ENCODE results near the gene HAND1. TPM values are rescaled to one million over a fixed set of nuclear protein-coding genes. Genes with fewer than 3 reads are reported as not detected.

The HAND1 gene
- total RNA-seq, 1 donor from 2014 or later: 0.21 TPM

DNA sequence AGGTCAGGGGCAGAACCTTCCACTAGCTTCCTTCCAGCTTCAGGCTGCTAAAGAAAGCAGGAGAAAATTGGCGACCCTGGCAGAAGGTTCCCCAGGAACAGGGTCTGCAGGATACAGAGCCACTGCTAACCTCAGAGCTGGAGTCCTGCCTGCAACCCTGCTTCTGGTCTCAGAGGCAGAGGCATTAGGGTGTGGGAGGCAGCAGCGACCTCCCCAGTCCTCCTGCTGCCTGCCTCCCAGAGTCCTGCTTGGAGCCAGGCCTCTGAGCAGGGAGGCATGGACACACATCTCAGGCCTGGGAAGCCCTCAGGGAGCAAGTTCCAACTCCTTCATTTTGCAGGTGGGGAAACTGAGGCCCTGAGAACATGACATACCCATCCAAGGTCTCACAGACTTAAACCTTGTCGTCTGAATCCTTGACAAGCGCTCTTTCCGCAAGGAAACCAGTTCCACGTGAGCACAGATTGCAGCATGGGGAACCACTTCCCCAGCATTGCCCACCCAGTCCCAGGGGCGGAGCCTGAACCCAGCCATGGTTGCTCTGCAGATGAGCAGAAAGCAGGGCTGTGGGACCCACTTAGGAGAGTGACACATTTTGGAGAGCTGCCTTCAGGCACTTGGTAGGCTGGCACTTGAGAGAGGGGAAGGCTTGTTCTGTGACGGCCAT, 28.2 kb upstream of the HAND1 start:
- ATAC-seq: no peak
- no peaks in the 10 kb centered on the region for H3K27me3 ChIP-seq (ENCODE audit: low read depth)
- H3K4me3 ChIP-seq: no peak overlapping the region
- H3K27ac ChIP-seq: no peak overlapping the region
- H3K36me3 ChIP-seq: no peaks in the 10 kb centered on the region
- H3K9me3 ChIP-seq: no peaks in the 10 kb centered on the region
- TF ChIP-seq, protein P1, sequence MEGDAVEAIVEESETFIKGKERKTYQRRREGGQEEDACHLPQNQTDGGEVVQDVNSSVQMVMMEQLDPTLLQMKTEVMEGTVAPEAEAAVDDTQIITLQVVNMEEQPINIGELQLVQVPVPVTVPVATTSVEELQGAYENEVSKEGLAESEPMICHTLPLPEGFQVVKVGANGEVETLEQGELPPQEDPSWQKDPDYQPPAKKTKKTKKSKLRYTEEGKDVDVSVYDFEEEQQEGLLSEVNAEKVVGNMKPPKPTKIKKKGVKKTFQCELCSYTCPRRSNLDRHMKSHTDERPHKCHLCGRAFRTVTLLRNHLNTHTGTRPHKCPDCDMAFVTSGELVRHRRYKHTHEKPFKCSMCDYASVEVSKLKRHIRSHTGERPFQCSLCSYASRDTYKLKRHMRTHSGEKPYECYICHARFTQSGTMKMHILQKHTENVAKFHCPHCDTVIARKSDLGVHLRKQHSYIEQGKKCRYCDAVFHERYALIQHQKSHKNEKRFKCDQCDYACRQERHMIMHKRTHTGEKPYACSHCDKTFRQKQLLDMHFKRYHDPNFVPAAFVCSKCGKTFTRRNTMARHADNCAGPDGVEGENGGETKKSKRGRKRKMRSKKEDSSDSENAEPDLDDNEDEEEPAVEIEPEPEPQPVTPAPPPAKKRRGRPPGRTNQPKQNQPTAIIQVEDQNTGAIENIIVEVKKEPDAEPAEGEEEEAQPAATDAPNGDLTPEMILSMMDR (IDR thresholded peaks at IDR 0.05): no peak
- no peak for DNase-seq
- no peaks in the 10 kb centered on the region for H3K4me1 ChIP-seq
- intact Hi-C loops (cut with DNase I): no loop called here

DNA sequence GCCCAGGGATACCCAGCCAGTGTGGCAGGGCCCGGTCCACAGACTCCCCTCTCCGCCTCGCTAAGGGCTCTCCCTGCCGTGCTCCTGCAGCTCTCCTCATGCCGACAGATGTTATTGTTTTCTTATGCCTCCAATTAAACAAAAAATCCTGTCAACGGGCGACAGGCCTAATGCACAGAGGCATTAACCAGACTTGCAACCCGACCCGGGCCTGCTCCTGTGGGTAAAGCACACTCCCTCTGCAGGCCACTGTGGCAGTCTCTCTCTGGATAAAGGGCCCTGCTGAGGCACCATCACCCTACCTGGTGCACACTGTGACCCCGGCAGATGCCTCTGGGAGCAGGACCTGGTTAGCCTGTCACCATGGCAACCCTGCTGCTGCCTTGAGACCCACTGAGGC, 27.5 kb upstream of the HAND1 start:
- H3K27ac ChIP-seq: no peak overlapping the region
- no peaks in the 10 kb centered on the region for H3K36me3 ChIP-seq
- DNase-seq: no peak
- TF ChIP-seq, protein P1 (IDR thresholded peaks at IDR 0.05): no peak
- intact Hi-C loops (cut with DNase I): no loop called here
- no peaks in the 10 kb centered on the region for H3K4me1 ChIP-seq
- H3K9me3 ChIP-seq: no peaks in the 10 kb centered on the region
- no peak overlapping the region for H3K4me3 ChIP-seq
- H3K27me3 ChIP-seq (ENCODE audit: low read depth): no peaks in the 10 kb centered on the region
- no peak for ATAC-seq

DNA sequence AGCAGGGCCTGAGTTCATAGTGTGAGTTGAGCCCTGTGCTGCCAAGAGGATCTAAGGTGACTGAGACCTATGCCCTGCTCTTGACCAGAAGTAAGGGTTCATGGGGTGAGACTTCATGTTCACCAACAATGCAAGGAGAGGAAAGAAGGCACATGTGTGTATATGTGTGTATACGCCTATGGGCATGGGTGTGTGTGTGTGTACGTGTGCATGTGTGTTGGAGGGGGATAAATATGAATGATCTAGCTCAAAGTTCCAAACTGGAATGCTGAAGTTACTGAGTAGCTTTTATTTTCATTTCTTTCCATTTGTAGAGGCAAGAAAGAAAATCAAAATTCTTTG, 25.6 kb upstream of the HAND1 start:
- no peak overlapping the region for H3K27ac ChIP-seq
- H3K4me3 ChIP-seq: no peak overlapping the region

GRCh38 chr5:154502180-154502579, 24.2 kb upstream of the HAND1 start:
- TF ChIP-seq, protein P1 (IDR thresholded peaks at IDR 0.05): no peak
- H3K27me3 ChIP-seq (ENCODE audit: low read depth): peaks cover 4% of the 10 kb centered on the region
- H3K4me1 ChIP-seq: no peaks in the 10 kb centered on the region
- ATAC-seq (no peak), DNase-seq (no peak)
- no peaks in the 10 kb centered on the region for H3K9me3 ChIP-seq
- intact Hi-C loops (cut with DNase I): no loop called here
- no peaks in the 10 kb centered on the region for H3K36me3 ChIP-seq
- no peak overlapping the region for H3K27ac ChIP-seq
- H3K4me3 ChIP-seq: no peak overlapping the region

More for the DNA sequence above, 25.6 kb upstream of the HAND1 start:
- no peaks in the 10 kb centered on the region for H3K4me1 ChIP-seq
- peaks cover 3% of the 10 kb centered on the region for H3K27me3 ChIP-seq (ENCODE audit: low read depth)
- intact Hi-C loops (cut with DNase I): no loop called here
- no peaks in the 10 kb centered on the region for H3K9me3 ChIP-seq
- no peak for DNase-seq
- TF ChIP-seq, protein P1 (IDR thresholded peaks at IDR 0.05): no peak
- no peak for ATAC-seq
- H3K36me3 ChIP-seq: no peaks in the 10 kb centered on the region

GRCh38 chr5:154501566-154501965, 23.5 kb upstream of the HAND1 start:
- ATAC-seq: no peak
- TF ChIP-seq, protein P1 (IDR thresholded peaks at IDR 0.05): no peak

More at GRCh38 chr5:154501566-154501965, 23.5 kb upstream of the HAND1 start:
- Histone ChIP-seq H3K27me3 (ENCODE audit: low read depth) (peaks cover 10% of the 10 kb centered on the region), H3K36me3 (no peaks in the 10 kb centered on the region), H3K27ac (no peak overlapping the region), H3K4me1 (no peaks in the 10 kb centered on the region), H3K9me3 (no peaks in the 10 kb centered on the region), H3K4me3 (no peak overlapping the region)
- no peak for DNase-seq
- intact Hi-C loops (cut with DNase I): no loop called here
